Dermis blood vessel endothelial cell (primary cell): Measurements from ENCODE around the gene NSMF. TPM values are rescaled to one million over a fixed set of nuclear protein-coding genes. Genes with fewer than 3 reads are reported as not detected.

Experiments used
- DNase-seq: peaks from one replicate; pipeline ENCODE4 v3.0.0; 2010
- total RNA-seq: library from RNA; depleted of rRNA; stranded (reverse); fragments of >200 nt; gene quantifications from 2 replicates; pipeline ENCODE4 v1.2.3, GENCODE V29; 2014

Gene NSMF
- total RNA-seq, 1 donor from 2014 or later = 32.8 TPM

- no peak for DNase-seq
Measured at GRCh38 chr9:137445930-137446431, 13.2 kb downstream of the NSMF start.

- peak; percentile 87 for DNase-seq
Measured at GRCh38 chr9:137445275-137445807, 13.8 kb downstream of the NSMF start.

- DNase-seq = no peak
Measured at GRCh38 chr9:137444106-137444790, 14.9 kb downstream of the NSMF start.

- DNase-seq = no peak
Measured at GRCh38 chr9:137441935-137442321, 17.2 kb downstream of the NSMF start.

- no peak for DNase-seq
Measured at GRCh38 chr9:137441289-137441934, 17.7 kb downstream of the NSMF start, which contains the start of gene ENTPD8. Gene ENTPD8 (minus strand): TSS chr9:137441357. CDS start chr9:137438285, 3,072 bp downstream.

- DNase-seq = no peak
Measured at GRCh38 chr9:137439158-137439714, 19.9 kb downstream of the NSMF start.

- no peak for DNase-seq
Measured at GRCh38 chr9:137438591-137439157, 20.5 kb downstream of the NSMF start.

GRCh38 chr9:137437691-137438590 lies 21.2 kb downstream of the NSMF start:
- DNase-seq = no peak

GRCh38 chr9:137436761-137437600 lies 22.2 kb downstream of the NSMF start:
- DNase-seq = no peak

GRCh38 chr9:137435980-137436760 lies 23.0 kb downstream of the NSMF start:
- peak; percentile 82 for DNase-seq

- DNase-seq = no peak
Measured at GRCh38 chr9:137435381-137435891, 23.7 kb downstream of the NSMF start.

GRCh38 chr9:137434498-137435380 lies 24.4 kb downstream of the NSMF start:
- no peak for DNase-seq

GRCh38 chr9:137433916-137434431 lies 25.2 kb downstream of the NSMF start:
- DNase-seq = no peak

GRCh38 chr9:137433349-137433915 lies 25.7 kb downstream of the NSMF start:
- no peak for DNase-seq

- no peak for DNase-seq
Measured at GRCh38 chr9:137432687-137433348, 26.3 kb downstream of the NSMF start.

GRCh38 chr9:137431416-137431931 lies 27.7 kb downstream of the NSMF start:
- DNase-seq = no peak

- no peak for DNase-seq
Measured at GRCh38 chr9:137430723-137431415, 28.3 kb downstream of the NSMF start.
